HepG2 (cell line): ENCODE data around the gene TIMM8B. TPM values are rescaled to one million over a fixed set of nuclear protein-coding genes. Genes with fewer than 3 reads are reported as not detected.

Source experiments
- CBFB ChIP-seq: sonication (generic); formaldehyde crosslinking; IDR thresholded peaks from 2 replicates; pipeline ENCODE4 v1.4.0; 2020; ENCODE audit warnings: missing genetic modification reagents
- HNRNPUL1 ChIP-seq: fragments of 200-400 bp; formaldehyde crosslinking; IDR thresholded peaks from 2 replicates; pipeline ENCODE4 v1.6.1; 2017; ENCODE audit warnings: low read depth, mild to moderate bottlenecking, low read length, moderate library complexity
- KAT8 ChIP-seq: IDR thresholded peaks from 2 replicates; pipeline ENCODE4 v1.6.1; 2016; ENCODE audit warnings: missing genetic modification reagents, missing compliant biosample characterization
- KDM2A ChIP-seq: sonication (generic); formaldehyde crosslinking; IDR thresholded peaks from 2 replicates; pipeline ENCODE4 v1.4.0; 2020; ENCODE audit warnings: low read depth, missing genetic modification reagents, borderline replicate concordance
- LCORL ChIP-seq, 2 experiments: fragments of 450-650 bp in 1 of 2; sonication (generic) in 1 of 2; formaldehyde crosslinking in 1 of 2; IDR thresholded peaks; 2 replicates each; pipeline versions ENCODE4 v1.5.0 to v1.6.1; 2017 to 2020; ENCODE audit warnings: antibody characterized with exemption in 1 of 2, missing genetic modification reagents in 1 of 2
- RFX5 ChIP-seq: IDR thresholded peaks from 2 replicates; pipeline ENCODE4 v1.6.1; 2011; ENCODE audit warnings: low read depth, low read length, improper control_type of control experiment
- ZNF12 ChIP-seq: sonication (generic); formaldehyde crosslinking; IDR thresholded peaks from 2 replicates; pipeline ENCODE4 v1.5.0; 2020; ENCODE audit warnings: missing genetic modification reagents
- ZNF251 ChIP-seq: sonication (generic); formaldehyde crosslinking; IDR thresholded peaks from 2 replicates; pipeline ENCODE4 v1.9.0; 2021; ENCODE audit warnings: mild to moderate bottlenecking, missing genetic modification reagents
- ZNF326 ChIP-seq: sonication (generic); formaldehyde crosslinking; IDR thresholded peaks from 2 replicates; pipeline ENCODE4 v1.4.0; 2020; ENCODE audit warnings: missing genetic modification reagents, borderline replicate concordance
- polyA plus RNA-seq, 8 experiments: library from polyadenylated mRNA; depleted of rRNA in 3 of 8; stranded (reverse) in 7 of 8; unstranded in 1 of 8; fragments of >200 nt; fragmentation: Illumina TruSeq in 4 of 8; extraction: Trizol in 4 of 8; gene quantifications; 2 replicates each; pipeline versions ENCODE4 v1.2.1 to v1.2.3, GENCODE V29; 2011 to 2016; ENCODE audit warnings: low read depth in 4 of 8, missing spikeins in 1 of 8, mixed read lengths in 1 of 8; ENCODE audit not compliant: insufficient read depth in 1 of 8
- total RNA-seq, 5 experiments: library from RNA; depleted of rRNA; stranded (reverse); fragments of >200 nt; fragmentation: Illumina TruSeq; extraction: Trizol; gene quantifications; 2 replicates each; pipeline ENCODE4 v1.2.3, GENCODE V29; 2016; ENCODE audit warnings: low read depth in 1 of 5
- TF ChIP-seq, protein P1 (sequence below): sonication (generic); formaldehyde crosslinking; IDR thresholded peaks from 2 replicates; pipeline ENCODE4 v1.4.0; 2020; ENCODE audit warnings: missing genetic modification reagents, mild to moderate bottlenecking, borderline replicate concordance
- TF ChIP-seq, protein P2 (sequence below): sonication (generic); formaldehyde crosslinking; IDR thresholded peaks from 2 replicates; pipeline ENCODE4 v1.5.1; 2020; ENCODE audit warnings: missing genetic modification reagents, mild to moderate bottlenecking, borderline replicate concordance
- TF ChIP-seq, protein P3 (sequence below): IDR thresholded peaks from 2 replicates; pipeline ENCODE4 v1.6.1; 2016; ENCODE audit warnings: low read depth, borderline replicate concordance
- TF ChIP-seq, protein P4 (sequence below): sonication (generic); formaldehyde crosslinking; conservative IDR thresholded peaks from 2 replicates; pipeline ENCODE4 v1.8.1; 2023; ENCODE audit warnings: missing genetic modification reagents
- TF ChIP-seq, protein P5 (sequence below), 2 experiments: fragments of 450-650 bp in 1 of 2; sonication (generic) in 1 of 2; formaldehyde crosslinking in 1 of 2; IDR thresholded peaks; 2 replicates each; pipeline versions ENCODE4 v1.6.1 to v1.8.0; 2016 to 2022; ENCODE audit warnings: antibody characterized with exemption in 1 of 2, mild to moderate bottlenecking in 1 of 2, missing genetic modification reagents in 1 of 2

TIMM8B gene
- total and polyA plus RNA-seq, 2 of the 13 experiments (the other 11 are each of a cell fraction or from before 2014, with no cell fraction given): 84.5 to 98.3 TPM

DNA sequence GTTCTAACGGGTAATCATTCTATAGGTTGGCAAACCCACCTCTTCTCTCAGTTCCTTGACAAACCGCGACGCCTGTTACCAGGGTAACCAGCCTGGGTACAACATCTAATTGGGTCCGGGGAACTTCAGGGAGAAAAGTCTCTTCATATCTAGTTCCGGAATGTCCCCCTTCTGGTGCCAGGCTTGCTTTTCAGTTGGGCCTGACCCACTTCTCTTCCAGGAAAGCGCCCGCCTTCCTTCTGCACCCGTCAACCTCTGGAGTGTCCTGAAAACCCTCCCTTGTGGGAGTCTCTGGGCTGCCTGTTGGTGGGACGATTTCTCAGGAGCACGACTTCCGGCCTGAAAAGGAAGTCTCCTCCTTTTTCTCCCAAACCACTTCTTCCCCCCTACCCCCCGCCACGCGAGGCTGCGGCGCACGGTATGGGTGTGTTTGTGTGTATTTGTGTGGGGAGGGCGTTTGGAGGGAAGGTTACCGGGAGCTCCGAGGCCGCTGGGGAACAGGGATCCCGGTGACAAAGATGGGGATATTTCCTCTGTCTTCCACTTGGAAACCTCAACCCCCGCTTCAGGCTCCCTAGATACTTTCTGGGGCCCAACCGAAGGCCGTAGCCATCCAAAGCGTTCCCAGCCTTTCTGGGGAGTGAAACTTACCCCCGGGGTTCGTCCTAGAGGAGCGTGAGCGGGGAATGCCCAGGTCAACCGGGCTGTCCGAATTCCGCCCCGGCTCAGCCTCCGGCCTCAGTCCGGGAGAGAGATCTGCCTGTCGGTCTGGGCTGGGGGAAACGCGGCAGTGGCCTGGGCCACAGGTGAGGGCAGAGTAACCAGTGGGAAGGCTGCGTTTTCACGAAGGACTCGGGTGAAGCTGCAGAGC lies 12.4 kb downstream of the TIMM8B start, which contains the start of the genes NKAPD1 and PIH1D2 (continued):
- no peak for TF ChIP-seq LCORL (IDR thresholded peaks at IDR 0.05)
- peak; percentile 36; the same call in 1 of the 2 replicates for TF ChIP-seq LCORL (CRISPR knock-in tag; IDR thresholded peaks at IDR 0.05)
- TF ChIP-seq, protein P1, sequence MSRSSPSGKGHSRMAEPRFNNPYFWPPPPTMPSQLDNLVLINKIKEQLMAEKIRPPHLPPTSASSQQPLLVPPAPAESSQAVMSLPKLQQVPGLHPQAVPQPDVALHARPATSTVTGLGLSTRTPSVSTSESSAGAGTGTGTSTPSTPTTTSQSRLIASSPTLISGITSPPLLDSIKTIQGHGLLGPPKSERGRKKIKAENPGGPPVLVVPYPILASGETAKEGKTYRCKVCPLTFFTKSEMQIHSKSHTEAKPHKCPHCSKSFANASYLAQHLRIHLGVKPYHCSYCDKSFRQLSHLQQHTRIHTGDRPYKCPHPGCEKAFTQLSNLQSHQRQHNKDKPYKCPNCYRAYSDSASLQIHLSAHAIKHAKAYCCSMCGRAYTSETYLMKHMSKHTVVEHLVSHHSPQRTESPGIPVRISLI: peak; percentile 61; the same call in 1 of the 2 replicates
- no peak for TF ChIP-seq HNRNPUL1
- TF ChIP-seq, protein P2, sequence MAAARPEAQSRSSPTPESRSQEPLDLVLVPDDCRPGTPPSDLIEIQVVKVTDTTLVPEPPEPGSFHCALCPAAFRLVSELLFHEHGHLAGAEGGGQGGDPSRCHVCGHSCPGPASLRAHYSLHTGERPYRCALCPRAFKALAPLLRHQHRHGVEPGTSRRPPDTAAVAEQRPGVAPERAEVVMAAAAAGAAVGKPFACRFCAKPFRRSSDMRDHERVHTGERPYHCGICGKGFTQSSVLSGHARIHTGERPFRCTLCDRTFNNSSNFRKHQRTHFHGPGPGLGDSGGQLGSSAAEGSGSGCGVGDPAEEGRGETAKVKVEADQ (CRISPR knock-in tag): no peak
- TF ChIP-seq KAT8: peak; percentile 97
- peak; percentile 90 for TF ChIP-seq KDM2A
- no peak for TF ChIP-seq ZNF326 (CRISPR knock-in tag)
- TF ChIP-seq ZNF12 (CRISPR knock-in tag): no peak; the same call in 1 of the 2 replicates
- TF ChIP-seq, protein P3, sequence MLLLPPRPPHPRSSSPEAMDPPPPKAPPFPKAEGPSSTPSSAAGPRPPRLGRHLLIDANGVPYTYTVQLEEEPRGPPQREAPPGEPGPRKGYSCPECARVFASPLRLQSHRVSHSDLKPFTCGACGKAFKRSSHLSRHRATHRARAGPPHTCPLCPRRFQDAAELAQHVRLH (CRISPR knock-in tag): no peak
- no peak for TF ChIP-seq RFX5
- TF ChIP-seq CBFB (CRISPR knock-in tag): no peak; the same call in 1 of the 2 replicates
- TF ChIP-seq, protein P4, sequence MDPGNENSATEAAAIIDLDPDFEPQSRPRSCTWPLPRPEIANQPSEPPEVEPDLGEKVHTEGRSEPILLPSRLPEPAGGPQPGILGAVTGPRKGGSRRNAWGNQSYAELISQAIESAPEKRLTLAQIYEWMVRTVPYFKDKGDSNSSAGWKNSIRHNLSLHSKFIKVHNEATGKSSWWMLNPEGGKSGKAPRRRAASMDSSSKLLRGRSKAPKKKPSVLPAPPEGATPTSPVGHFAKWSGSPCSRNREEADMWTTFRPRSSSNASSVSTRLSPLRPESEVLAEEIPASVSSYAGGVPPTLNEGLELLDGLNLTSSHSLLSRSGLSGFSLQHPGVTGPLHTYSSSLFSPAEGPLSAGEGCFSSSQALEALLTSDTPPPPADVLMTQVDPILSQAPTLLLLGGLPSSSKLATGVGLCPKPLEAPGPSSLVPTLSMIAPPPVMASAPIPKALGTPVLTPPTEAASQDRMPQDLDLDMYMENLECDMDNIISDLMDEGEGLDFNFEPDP (CRISPR knock-in tag): no peak
- TF ChIP-seq ZNF251: no peak
- TF ChIP-seq, protein P5, sequence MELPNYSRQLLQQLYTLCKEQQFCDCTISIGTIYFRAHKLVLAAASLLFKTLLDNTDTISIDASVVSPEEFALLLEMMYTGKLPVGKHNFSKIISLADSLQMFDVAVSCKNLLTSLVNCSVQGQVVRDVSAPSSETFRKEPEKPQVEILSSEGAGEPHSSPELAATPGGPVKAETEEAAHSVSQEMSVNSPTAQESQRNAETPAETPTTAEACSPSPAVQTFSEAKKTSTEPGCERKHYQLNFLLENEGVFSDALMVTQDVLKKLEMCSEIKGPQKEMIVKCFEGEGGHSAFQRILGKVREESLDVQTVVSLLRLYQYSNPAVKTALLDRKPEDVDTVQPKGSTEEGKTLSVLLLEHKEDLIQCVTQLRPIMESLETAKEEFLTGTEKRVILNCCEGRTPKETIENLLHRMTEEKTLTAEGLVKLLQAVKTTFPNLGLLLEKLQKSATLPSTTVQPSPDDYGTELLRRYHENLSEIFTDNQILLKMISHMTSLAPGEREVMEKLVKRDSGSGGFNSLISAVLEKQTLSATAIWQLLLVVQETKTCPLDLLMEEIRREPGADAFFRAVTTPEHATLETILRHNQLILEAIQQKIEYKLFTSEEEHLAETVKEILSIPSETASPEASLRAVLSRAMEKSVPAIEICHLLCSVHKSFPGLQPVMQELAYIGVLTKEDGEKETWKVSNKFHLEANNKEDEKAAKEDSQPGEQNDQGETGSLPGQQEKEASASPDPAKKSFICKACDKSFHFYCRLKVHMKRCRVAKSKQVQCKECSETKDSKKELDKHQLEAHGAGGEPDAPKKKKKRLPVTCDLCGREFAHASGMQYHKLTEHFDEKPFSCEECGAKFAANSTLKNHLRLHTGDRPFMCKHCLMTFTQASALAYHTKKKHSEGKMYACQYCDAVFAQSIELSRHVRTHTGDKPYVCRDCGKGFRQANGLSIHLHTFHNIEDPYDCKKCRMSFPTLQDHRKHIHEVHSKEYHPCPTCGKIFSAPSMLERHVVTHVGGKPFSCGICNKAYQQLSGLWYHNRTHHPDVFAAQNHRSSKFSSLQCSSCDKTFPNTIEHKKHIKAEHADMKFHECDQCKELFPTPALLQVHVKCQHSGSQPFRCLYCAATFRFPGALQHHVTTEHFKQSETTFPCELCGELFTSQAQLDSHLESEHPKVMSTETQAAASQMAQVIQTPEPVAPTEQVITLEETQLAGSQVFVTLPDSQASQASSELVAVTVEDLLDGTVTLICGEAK (IDR thresholded peaks at IDR 0.05): peak; percentile 98
- TF ChIP-seq, protein P5 (CRISPR knock-in tag; IDR thresholded peaks at IDR 0.05): peak; percentile 72
